22Rv1 (cell line): Measurements from ENCODE around the gene OPRD1.

ENCODE experiments used
- ZFX ChIP-seq: fragments of 450-650 bp; IDR thresholded peaks from 2 replicates; pipeline ENCODE4 v1.6.1; 2017; ENCODE audit warnings: antibody characterized with exemption, borderline replicate concordance
- TF ChIP-seq, protein P1 (sequence below): fragments of 450-650 bp; IDR thresholded peaks from 2 replicates; pipeline ENCODE4 v1.5.1; 2017; ENCODE audit warnings: mild to moderate bottlenecking

DNA sequence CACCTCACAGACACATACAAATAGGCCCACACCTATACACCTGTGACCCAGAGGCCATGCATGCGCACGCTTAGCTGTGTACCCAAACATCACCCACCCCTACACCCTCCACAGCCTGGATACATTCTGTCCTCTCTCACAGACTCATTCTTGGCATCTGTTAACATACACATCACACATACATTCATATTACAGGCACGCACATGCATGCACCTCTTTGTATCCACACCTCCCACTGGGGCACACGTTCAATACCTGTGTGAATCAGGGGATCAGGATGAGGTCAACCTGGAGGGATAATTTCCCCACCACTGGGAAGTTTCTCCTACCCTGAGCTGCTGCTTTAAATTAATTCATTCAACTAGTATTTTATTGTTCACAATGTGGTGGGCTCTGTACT lies 66.8 kb downstream of the OPRD1 start:
- TF ChIP-seq, protein P1, sequence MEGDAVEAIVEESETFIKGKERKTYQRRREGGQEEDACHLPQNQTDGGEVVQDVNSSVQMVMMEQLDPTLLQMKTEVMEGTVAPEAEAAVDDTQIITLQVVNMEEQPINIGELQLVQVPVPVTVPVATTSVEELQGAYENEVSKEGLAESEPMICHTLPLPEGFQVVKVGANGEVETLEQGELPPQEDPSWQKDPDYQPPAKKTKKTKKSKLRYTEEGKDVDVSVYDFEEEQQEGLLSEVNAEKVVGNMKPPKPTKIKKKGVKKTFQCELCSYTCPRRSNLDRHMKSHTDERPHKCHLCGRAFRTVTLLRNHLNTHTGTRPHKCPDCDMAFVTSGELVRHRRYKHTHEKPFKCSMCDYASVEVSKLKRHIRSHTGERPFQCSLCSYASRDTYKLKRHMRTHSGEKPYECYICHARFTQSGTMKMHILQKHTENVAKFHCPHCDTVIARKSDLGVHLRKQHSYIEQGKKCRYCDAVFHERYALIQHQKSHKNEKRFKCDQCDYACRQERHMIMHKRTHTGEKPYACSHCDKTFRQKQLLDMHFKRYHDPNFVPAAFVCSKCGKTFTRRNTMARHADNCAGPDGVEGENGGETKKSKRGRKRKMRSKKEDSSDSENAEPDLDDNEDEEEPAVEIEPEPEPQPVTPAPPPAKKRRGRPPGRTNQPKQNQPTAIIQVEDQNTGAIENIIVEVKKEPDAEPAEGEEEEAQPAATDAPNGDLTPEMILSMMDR, result no peak
- no peak for TF ChIP-seq ZFX
